GM12875 (cell line): ENCODE measurements around the gene ARPC3.
"Not testable (repeated sequence)": the region's sequence is repeated elsewhere in the genome, so short reads cannot be mapped to it uniquely, and the experiment has no call there.

Experiments
- H3K4me3 ChIP-seq: one replicate; pipeline ENCODE4 v1.5.1; 2011; ENCODE audit warnings: low read depth, low read length, control low read depth
- CTCF ChIP-seq: IDR thresholded peaks from 2 replicates; pipeline ENCODE4 v1.5.1; 2011; ENCODE audit warnings: low read depth, mild to moderate bottlenecking, control low read depth, inconsistent platforms, low read length, moderate library complexity, borderline replicate concordance; ENCODE audit not compliant: insufficient read depth

ARPC3 gene

GRCh38 chr12:110431957-110432587 is 18.1 kb downstream of the ARPC3 start:
- no peak for TF ChIP-seq CTCF
- peak overlapping the region; percentile 39 for H3K4me3 ChIP-seq

- H3K4me3 ChIP-seq = not testable (repeated sequence)
These were observed 20.5 kb downstream of the ARPC3 start for GRCh38 chr12:110429676-110430075.

- no peak for TF ChIP-seq CTCF
- no peak overlapping the region for H3K4me3 ChIP-seq
These were observed 23.7 kb downstream of the ARPC3 start for GRCh38 chr12:110426406-110426805.

- H3K4me3 ChIP-seq = no peak overlapping the region
- no peak for TF ChIP-seq CTCF
These were observed 25.9 kb downstream of the ARPC3 start for GRCh38 chr12:110424237-110424636.

GRCh38 chr12:110421701-110422100 is 28.4 kb downstream of the ARPC3 start:
- TF ChIP-seq CTCF = no peak
- no peak overlapping the region for H3K4me3 ChIP-seq

GRCh38 chr12:110421159-110421661 is 28.9 kb downstream of the ARPC3 start:
- TF ChIP-seq CTCF = no peak
- no peak overlapping the region for H3K4me3 ChIP-seq

GRCh38 chr12:110420644-110421043 is 29.5 kb downstream of the ARPC3 start:
- H3K4me3 ChIP-seq = not testable (repeated sequence)

GRCh38 chr12:110417113-110417512 is 33.0 kb downstream of the ARPC3 start:
- H3K4me3 ChIP-seq = not testable (repeated sequence)

- H3K4me3 ChIP-seq = not testable (repeated sequence)
These were observed 40.1 kb downstream of the ARPC3 start for GRCh38 chr12:110410086-110410485.

GRCh38 chr12:110405126-110405662 is 44.9 kb downstream of the ARPC3 start:
- not testable (repeated sequence) for H3K4me3 ChIP-seq
